HG03175 (cell line): ENCODE results near the gene DIP2C.
"Not testable (repeated sequence)": the region's sequence is repeated elsewhere in the genome, so short reads cannot be mapped to it uniquely, and the experiment has no call there.

Experiments used
- ATAC-seq: cut with Tn5 transposase; IDR thresholded peaks from one replicate; pipeline ENCODE4 v1.9.1; 2021; ENCODE audit warnings: mild to moderate bottlenecking, moderate library complexity; ENCODE audit not compliant: unreplicated experiment

DIP2C gene

DNA sequence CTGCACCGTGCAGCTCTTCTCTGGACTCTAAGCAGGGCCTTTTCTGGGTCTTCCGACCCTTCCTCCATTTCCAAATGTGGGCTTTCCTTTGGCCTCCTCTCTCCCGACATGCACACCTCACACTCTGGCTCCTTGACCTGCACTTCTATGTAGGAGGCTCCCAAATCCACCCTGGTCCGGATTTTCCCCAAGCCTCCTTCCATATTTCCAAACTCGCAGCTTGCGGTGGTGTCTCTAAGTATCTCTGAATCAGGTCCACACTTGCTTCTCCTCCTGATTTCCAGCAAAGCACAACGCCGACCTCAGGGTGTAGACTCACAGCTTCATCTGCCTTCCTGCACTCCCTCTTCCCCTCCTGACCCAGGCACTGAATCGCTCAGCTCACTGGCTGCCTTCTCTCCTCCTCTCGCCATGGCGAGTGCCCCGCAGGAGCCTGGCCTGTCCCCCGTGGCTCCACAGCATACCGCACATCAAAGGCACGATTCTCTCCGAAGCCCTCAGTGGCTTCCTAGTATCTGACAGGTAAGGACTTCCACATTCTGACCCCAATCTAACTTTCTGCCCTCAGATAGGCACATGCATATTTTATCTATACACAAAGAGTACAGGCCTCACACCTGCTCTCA, 27.8 kb downstream of the DIP2C start:
- no peak for ATAC-seq

DNA sequence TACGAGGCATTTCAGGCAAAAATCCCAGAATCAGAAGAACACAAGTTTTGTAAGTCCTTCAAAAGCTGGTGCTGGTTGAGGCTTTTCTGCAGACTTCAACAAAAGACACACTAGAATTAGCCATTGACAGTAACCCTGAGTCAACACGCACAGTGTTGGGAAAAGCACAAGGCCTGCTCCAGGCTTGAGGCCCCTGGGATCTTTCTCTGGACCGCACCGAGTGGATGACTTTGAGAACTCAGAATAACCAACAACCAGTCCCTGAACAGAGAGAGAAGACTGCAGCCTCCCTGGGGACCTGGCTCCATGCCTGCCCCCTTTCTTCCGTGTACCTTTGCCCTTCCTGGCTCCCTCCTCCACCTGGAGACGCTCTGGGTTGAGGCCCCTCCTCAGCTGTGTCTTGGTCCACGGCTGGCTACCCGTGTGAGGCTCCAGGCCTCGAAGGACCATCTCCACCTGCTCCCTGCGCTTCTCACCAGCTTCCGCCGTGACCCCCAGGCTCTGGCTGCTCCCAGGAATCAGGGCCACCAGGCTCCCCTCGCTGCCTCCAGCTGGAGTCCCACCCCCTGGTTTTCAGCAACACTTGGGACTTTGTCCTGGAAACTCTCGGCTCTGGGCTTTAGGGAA, 28.4 kb downstream of the DIP2C start:
- no peak for ATAC-seq

DNA sequence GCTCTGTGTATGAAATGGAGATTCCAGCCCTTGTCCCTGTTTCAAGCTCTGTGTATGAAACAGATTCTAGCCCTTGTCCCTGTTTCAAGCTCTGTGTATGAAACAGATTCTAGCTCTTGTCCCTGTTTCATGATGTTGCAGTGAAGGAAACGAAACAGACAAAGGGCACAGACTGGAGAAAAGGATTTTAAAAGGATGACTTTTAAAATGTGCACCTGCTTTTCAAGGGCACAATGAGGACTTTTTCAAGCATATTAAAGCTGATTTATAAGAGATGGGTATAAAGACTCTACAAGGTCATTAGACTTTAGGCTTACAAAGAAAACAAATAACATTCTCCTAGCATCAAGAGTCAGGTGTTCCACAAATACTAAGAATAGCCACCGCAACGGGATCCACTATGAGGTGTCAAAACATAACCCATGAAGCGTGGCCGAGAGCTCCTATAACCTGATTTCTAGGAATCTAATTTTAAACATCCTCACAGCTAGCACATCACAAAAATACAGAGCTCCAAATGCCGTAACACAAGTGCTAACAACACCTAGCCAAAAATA, 29.0 kb downstream of the DIP2C start:
- no peak for ATAC-seq

DNA sequence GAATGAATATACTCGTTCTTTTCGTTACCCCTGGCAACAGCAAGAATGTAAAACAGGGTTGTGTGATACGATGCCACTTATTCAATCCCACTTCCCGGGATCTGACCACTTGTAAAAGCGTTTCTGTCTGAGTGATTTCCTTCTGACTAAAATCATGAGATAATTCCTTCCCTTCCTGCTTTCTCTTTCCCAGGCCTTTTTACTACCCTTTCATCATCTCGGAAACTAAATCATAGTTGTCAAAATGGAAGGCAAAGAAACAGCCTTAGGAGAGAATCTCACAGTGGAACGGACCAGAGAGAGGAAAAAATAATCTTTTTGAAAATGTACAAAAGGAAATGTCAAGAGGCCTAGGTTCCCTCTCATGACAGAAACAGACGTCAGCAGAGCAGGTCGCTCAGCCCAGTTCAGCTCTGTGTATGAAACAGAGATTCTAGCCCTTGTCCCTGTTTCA, 29.8 kb downstream of the DIP2C start:
- ATAC-seq = no peak

DNA sequence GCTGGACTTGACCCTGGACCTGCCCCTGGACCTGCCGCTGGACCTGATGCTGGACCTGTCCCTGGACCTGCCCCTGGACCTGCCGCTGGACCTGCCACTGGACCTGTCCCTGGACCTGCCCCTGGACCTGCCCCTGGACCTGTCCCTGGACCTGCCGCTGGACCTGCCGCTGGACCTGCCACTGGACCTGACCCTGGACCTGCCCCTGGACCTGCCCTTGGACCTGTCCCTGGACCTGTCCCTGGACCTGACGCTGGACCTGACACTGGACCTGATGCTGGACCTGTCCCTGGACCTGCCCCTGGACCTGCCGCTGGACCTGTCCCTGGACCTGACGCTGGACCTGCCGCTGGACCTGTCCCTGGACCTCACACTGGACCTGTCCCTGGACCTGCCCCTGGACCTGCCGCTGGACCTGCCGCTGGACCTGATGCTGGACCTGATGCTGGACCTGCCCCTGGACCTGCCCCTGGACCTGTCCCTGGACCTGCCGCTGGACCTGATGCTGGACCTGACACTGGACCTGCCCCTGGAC, 31.6 kb downstream of the DIP2C start:
- ATAC-seq = not testable (repeated sequence)

DNA sequence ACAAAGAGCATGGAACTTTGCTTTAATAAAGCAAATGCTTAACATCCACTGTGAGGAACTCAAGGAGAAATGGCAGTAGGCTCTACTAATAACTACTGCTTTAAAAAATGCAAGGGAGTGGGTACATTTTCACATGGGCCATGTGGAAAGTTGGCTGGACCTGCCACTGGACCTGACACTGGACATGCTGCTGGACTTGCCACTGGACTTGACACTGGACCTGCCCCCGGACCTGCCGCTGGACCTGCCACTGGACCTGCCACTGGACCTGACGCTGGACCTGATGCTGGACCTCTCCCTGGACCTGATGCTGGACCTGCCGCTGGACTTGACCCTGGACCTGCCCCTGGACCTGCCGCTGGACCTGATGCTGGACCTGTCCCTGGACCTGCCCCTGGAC, 32.6 kb downstream of the DIP2C start:
- ATAC-seq = no peak

DNA sequence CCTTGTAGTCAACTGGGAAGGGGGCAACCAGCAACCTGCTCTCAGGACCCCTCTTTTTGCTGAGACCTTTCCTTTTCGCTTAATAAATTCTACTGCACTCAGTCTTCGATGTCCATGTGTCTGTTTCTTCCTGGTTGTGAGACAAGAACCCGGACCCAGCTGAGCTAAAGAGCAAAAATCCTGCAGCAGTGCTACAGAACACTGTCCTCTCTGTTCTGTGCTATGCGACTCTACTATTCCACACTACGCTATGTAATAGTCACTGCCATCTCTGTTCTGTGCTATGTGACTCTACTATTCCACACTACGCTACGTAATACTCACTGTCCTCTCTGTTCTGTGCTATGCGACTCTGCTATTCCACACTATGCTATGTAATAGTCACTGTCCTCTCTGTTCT, 34.3 kb downstream of the DIP2C start:
- ATAC-seq = no peak

DNA sequence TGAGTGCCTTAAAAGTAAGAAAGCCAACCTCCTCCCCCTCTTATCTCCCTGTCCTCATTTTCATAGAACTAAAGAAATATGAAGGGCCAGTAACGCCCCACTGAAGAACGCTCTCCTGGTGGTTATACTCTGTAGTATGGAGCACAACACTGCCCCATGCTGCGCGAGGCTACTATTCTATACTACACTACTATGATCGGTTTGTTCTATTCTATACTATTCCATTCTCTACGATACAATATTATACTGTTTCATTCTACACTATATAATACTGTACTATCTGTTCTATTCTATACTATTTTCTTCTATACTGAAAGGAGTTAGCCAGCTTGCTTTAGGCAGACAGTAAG, 34.8 kb downstream of the DIP2C start:
- ATAC-seq = no peak

DNA sequence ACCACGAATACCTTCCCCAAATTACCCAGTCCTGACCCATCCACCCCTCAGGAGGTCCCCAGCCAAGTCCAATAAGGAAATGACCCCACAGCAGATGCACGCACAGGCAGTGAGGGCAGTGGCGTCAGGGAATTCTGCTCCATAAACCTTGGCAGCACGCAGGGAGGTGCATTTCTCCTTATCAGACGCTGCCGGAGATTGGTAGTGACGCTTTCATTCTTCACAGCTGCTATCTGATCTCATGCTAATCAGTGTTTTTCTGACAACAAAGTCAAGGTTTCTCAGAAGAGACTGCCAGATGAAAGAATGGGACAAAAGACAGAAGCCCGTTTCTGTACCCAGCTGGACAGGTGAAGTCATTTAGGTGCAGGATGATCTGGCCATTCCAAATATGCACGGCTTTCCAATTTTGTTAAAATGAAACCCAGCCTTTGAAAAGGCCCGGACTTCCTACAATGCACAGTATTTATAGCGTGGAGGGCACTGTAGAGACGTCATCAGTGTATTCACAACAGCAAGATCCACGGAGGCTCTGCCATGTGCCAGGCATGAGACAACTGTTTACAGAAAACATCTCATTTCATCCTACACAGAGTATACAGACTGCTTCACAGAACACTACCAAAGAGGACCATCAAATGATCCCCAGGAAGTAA, 35.3 kb downstream of the DIP2C start:
- ATAC-seq = no peak

DNA sequence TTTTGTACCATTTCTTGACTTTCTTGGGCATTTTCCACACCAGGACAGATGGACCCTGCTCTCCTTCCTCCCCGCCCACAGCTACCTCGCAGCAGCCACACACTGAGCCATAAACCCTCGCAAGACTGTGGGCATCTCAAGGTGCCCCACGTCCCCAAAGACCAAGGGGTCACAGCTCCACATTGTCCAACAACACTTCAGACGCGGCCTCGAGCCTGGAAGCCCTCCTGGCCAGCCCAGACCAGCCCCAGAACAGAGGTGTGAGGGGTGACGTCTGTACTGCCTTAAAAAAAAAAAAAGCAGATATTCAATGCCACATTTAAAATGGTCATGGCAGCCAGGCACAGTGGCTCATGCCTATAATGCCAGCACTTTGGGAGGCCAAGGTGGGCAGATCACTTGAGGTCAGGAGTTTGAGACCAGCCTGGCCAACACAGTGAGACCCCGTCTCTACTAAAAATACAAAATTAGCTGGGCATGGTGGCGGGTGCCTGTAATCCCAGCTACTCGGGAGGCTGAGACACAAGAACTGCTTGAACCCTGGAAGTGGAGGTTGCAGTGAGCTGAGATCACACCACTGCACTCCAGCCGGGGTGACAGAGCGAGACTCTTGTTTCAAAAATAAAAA, 36.5 kb downstream of the DIP2C start:
- not testable (repeated sequence) for ATAC-seq

DNA sequence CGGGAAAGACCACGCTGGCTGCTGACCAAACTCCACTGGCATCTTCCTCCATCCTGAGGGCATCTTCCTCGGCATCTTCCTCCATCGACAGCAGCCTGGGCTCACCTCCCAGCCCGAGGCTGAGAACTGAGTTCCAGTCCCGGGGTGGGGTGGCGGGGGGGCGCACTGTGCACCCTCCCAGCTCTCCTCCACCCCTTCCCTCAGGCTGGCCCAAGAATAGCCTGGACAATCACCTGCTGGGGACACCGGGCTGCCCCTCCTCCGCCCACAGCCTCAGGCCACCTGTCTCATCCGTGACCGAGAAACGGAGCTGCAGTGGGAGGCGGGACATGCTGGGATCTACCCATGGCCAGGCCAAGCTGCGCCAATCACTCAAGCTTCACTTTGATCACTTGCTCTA, 37.2 kb downstream of the DIP2C start:
- no peak for ATAC-seq

DNA sequence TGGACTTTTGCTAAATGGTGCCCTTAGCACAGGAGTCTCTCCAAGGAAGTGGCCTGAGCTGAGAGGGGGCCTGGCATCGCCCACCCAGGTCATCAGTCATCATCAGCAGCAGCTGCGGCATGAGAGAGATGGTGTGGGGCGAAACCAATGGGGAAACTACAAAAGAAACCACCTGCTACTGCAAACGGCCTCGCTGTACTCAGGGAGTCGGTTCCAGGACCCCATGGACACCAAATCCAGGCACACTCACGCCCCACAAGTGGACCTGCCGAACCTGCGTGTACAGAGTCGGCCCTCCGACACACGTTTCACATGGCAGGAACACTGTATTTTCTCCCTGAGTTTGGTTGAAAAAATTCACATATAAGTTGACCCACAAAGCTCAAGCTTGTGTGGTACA, 37.8 kb downstream of the DIP2C start:
- ATAC-seq = no peak

DNA sequence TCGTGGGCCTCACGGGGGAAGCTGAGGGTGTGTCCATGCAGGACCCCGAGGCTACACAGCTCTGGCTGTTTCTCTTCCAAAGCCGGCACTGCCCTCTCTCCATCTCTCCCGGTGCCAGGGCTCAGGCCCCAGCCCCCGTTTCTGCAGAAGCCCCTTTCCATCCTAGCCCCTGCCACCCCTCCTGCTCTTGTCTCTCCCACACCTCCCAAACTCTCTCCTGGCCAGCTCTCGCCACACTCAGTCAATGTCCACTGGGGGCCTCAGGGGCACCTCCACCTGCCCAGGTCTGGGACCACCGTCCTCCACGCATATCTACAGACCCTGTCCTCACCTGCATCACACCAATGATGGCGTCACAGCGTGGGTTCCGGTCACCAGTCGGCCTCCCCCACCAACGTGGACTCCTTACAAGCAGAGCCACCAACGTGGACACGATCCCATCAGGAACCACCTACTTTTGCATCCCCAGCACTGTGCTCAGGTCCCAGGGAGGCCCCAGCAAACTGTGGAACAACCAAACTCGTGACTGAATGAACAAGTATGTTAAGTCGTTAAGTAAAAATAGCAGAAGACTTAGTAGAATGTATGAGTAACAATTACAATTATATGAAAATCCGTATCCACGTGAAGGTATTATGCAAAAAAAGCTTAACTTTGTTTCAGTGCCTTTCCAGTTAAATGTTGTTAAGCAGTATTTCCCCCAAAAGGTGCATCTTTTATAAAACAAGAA, 38.4 kb downstream of the DIP2C start:
- ATAC-seq = no peak

DNA sequence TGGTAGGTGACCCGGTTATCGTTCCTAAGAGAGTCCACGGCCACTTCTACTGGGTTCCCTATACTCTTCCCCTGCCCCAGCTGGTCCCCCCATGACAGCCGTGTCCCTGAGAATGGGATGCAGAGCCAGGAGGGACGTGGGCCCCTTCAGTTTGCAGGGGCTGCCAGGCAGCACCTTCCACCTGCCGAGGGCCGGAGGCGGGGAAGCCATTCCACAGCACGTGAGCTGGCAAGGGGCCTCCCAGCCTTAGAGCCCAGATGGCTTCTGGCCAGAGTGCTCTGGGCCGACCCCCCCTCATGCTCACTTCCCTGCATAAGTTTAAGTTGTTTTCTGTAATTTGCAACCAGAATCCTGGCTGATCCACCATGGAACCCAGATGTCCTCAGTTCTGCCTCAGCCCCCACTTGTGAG, 39.0 kb downstream of the DIP2C start:
- ATAC-seq = no peak

DNA sequence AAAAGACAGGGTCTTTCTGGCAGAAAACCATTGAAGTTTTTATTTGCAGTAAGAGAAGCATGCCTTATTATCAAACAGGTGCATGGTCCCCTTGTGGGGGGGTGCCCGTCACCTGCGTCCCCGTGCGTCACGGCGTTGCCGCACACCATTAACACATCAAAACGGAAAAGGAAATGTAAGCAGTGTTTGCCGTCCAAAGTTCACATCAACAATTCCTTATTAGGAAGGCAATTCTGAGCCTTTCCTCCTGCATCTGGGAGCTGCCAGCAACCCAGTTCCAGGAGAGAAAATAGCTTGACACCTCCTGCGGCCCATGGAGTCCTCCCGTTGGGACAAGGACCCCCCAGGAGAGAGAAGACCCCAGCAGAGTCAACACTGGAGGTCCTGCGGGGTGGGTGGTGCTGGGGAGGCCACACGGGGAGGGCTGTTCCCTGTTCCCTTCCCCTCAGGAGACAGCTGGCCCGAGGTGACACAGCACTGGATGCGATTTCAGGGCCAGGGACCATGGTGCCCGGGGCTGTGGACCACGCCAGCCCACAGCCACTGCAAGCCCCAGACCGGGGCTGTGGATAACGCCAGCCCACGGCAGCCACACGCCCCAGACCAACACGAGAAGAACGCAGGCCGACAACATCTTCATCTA, 39.5 kb downstream of the DIP2C start:
- no peak for ATAC-seq

DNA sequence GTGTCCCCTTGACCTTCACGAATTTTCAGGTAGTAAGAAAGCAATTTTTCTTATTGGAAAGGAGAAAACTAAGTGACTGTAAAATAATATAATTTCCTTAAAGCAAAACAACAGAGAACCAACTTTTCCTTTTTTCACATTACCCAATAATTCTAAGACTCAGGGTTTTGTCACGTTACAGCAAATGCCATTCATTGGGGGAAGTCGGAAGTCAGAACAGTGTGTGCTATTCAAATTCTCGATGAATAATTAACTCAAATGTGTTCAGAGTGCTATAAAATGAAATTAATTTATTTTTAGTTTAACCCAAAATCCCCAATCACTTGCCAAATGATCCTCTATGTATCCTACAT, 40.0 kb downstream of the DIP2C start:
- no peak for ATAC-seq

DNA sequence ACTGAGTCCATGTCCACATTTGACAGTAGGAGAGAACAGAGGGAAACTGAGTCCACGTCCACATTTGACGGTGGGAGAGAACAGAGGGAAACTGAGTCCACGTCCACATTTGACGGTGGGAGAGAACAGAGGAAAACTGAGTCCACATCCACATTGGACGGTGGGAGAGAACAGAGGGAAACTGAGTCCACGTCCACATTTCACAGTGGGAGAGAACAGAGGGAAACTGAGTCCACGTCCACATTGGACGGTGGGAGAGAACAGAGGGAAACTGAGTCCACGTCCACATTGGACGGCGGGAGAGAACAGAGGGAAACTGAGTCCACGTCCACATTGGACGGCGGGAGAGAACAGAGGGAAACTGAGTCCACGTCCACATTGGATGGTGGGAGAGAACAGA, 42.4 kb downstream of the DIP2C start:
- not testable (repeated sequence) for ATAC-seq

DNA sequence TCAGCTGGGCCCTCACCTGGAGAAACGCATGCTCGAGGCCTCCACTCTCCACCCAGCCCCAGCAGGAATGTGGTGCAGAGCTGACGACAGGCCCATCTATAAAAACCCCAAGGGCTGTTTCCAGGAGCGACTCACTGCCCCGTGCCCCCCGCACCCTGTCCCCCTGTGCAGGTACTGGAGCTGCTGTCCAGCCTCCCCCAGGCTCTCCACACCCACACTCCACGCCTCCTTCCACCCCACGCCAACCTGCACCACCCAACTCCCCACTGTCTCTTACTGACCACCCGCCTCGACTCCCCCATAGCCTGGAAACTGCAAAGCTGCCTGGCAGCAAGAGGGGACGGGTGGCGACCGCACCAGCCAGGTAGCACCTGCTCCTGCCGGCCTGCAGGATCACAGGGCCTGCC, 43.3 kb downstream of the DIP2C start:
- ATAC-seq = no peak

DNA sequence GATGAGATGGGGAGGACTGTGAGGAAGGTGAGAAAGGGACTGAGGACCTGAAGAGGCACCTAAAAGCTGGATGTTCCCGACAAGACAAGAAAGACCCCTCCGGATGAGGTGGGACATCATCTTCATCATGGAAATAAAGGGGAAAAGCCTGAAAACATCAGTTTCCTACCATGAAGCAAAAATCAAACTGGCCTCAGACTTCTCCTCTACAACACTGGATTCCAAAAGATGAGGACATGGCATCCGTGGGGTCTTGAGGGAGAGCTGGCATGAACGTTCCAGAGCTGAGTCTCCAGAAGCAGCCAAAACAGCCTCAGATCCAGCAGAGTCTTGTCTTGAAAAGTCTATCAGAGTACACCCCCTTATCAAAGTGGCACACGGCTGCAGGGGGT, 44.5 kb downstream of the DIP2C start:
- ATAC-seq = no peak
